HG03469 (cell line): ENCODE data around the gene DLG5.

Experiments used
- ATAC-seq: cut with Tn5 transposase; IDR thresholded peaks from one replicate; pipeline ENCODE4 v1.9.1; 2021; ENCODE audit warnings: mild to moderate bottlenecking, moderate library complexity, moderate number of reproducible peaks; ENCODE audit not compliant: unreplicated experiment

DLG5 gene

DNA sequence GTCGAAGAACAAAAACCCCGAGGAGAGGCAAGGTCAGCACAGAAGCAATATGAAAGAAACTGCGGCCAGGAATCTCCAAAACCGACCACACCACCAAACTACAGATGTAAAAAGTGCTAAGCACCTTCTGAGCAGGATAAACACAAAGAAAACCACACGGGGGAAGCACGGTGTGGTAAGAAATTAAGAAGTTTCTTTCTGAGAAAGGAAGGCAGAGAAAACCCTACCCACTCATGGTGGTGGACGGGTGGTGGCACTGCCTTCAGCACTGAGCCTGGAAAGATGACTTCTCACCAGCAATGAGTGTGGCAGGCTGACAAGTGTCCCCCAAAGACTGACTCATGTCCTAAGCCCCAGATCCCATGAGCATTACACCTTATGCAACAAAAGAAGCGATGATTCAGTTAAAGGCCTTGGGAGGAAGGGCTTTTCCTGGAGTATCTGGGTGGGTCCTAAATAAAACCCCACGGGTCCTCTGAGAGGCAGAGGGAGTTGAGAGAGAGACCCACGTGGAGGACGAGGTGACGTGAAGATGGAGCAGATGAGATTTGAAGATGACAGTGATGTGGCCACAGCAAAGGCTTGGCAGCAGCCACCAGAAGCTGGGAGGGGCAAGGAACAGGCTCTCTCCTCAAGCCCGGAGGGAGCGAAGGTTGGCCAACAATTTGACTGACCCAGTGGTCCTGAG lies 124.9 kb downstream of the DLG5 start:
- ATAC-seq: no peak

DNA sequence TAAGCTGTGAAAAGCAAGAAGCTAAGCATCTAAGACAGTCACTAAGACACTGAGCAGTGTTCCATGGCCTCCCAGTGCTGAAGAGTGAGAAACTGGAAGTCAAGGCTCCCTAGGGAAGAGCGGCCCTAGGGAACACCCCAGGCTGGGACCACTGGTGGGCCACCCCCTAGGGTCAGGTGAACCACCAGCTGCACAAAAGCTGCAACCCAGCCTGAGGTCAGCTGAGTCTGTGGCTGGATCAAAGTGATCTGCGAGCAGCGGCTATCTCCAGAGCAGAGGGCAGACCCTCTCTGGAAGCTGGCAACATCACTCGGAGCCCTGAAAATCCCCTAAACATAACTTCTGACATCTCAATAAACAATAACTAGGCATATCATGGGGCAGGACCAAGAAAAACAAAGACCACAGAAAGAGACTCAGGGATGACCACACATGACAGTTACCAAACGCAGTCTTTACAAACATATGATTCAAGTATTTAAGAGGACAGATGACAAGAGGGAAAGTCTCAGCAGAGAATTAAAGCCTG lies 125.8 kb downstream of the DLG5 start:
- ATAC-seq: no peak

DNA sequence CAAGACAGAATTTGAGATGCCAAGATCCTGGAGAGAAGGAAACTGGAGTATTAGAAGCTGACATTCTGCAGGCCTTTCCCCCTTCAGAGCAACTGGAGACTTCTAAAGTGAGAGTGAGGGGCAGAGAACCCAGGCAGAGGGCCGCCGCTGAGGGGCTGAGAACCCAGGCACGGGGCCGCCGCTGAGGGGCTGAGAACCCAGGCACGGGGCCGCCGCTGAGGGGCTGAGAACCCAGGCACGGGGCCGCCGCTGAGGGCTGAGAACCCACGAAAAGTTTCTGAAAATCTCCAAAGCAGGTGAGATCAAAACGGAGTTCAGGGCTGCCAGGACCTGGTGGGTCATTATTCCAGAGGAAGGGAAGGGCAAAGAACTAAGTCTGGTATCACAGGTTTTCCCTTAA lies 126.2 kb downstream of the DLG5 start:
- no peak for ATAC-seq

DNA sequence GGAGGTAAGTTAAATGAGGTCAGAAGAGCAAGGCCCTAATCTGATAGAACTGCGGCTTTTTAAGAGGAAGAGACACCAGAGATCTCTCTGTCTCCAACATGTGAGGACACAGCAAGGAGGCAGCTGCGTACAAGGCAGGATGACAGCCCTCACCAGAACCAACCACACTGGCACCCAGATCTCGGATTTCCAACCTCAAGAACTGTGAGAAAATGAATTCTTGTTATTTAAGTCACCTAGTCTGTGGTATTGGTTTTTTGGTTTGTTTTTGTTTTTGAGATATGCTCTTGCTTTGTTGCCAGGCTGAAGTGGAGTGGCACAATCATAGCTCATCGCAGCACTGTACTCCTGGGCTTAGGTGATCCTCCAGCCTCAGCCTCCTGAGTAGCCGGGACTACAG lies 127.2 kb downstream of the DLG5 start:
- no peak for ATAC-seq

DNA sequence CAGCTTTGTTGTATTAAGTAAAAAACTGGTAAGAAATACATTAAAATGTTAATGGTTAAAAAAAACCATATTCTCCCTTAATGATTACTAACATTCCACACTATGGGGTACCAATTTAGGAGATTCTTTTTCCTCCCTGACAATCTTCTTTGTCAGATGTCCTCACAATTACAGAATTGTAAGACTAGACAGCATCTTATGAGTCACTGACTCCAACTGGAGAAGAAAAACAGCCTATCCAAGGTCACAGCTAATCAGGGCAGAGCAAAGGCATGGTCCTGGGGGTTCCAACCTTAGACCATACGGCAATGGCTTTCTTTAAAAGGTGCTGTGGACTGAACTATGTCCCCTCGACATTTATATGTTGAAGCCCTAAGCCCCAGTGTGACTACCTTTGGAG lies 127.6 kb downstream of the DLG5 start:
- ATAC-seq: no peak

DNA sequence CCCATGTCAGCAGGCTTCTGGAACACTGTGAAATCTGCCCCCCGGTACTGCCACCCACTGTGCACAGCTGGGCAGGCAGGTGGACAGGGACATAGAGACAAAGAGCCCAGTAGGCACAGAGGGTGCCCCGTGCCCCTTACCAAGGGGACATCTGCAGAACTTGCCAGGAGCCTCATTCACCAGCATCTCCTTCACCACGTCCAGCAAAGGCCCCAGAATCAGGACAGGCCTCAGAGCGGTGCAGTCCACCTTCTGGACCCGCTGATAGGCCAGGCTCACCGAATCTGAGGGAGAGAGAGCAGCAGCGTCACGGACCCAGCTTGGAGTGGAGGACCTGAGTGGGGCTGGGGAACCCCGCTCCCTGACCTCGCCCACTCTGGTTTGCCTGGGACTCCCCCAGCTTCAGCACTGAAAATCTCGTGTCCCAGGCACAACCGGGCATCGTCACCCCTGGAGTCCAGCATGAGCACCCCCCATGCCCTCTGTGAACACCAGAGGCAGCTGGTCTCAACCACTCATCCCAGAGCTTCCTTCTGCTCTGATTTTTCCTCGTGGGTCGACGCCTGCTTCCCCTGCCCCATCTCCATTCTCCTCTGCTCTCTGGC lies 130.1 kb downstream of the DLG5 start:
- no peak for ATAC-seq

DNA sequence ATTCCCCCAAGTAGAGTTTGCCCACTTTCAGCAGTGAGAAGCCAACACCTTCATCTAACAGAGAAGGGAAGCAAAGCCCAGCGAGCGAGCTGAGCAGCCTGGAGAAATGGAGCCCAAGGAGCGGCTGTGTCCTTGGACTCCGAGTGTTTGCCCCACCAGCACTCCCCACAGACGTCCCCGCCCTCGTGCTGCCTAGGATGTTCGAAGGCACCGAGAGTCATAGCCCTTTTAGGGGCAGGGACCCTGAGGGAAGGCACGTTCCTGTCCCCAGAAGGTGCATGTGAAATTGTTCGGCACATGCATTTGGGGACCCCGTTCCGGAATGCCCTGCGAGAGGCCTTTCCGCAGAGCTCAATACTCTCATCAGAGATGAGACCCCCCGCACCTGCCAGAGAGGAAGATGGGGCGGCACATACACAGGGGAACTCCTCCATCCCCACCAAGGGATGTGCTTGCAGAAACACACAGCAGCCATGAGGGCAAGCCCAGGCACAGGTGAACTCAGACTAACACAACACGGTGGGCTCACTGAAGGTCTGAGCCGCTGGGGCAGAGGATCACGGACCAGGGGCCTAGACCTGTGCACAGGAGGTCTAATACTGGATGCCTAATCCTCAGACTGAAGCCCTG lies 131.0 kb downstream of the DLG5 start:
- no peak for ATAC-seq

DNA sequence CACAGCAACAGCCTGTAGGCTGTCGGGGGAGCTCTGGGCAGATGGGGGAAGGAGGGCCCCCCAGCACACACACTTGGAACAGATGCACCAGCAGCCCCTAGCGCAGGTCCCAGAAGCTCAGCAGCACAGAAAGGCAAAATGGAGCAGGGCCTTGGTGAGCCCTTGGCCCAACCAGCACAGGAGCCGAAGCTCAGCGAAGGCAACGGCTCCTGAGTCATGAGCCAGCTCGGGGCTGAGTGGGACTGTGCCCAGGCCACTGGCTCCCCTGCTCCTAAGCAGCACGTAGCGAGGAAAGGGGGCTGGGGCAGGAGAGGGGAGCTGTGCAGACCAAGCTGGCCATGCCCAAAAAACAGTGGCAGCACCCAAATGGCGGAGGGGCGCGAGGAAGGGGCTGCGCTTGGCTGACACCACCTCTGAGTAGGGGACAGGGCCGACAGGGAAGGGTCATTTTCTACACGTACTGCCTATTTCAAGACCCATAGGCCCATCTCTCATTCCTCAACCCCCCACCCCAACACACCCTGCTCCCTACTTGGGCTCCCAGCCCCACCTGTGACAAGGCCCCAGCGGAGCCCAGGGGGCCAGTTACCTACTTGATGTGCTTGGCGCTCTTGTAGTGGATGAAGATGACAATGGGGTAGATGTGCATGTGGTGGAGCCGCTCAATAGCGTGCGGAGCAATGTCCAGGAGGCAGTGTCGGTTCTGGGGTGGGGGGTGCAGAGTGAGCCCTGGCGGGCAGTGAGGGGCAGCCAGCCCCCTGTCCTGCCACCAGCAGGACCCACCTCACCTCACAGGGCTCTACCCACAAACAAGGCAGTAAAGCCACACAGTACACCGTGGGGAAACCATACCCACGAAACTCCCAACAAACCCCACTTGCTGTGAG lies 132.1 kb downstream of the DLG5 start:
- ATAC-seq: no peak

DNA sequence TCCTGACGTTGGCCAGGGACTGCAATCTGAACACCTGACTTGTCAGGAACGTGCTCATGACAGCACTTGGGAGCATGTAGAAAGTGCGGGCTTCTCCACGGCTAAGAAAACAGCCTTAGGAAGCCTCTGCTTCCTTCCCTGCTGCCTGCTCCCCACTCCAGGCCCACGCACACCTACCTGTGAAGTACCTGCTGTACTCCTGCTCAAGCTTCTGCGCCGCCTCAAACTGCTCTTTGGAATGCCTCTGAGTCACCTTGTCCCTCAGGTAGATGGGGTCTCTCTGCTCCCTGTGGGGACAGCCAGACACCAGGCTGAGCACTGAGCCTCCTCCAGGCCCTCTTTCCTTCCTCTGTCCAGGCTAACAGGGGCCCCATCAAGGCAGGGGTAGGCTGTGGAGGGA lies 132.7 kb downstream of the DLG5 start:
- ATAC-seq: no peak

DNA sequence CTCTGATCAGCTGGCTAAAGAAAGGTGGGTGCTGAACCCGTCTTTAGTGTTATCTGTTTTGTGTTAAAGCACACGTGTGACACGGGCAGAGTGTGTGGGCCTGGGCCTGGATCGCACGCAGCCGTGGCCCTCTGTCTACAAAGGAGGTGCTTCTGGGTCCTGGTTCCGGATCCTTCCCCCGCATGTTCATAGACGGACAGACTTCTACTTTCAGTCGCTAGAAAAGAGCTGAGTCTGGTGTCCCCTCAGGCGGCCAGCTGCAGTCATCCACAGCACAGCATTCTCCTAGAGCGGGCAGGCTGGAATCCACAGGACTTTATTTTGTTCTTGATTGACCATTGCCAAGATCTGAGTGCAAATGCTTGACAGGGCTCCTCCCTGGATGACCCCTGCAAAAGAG lies 134.4 kb downstream of the DLG5 start:
- ATAC-seq: no peak

DNA sequence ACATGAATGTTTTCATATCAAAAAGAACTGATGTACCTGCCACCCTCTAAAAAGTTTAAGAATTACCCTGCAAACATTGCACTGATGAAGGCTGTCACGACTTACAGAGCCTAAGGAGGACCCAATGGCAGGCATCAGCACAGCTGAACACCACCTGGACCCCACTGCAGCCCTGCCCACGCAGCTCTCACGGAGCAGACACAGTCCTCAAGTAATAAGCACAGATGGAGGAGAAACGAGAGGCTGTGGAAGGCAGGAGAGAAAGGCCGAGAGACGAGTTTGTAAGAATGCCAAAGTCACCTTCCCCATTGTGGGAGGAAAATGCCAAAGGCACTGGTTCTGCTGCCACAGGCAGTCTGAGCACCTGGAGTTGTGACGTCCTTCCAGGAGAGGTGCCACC lies 135.0 kb downstream of the DLG5 start:
- ATAC-seq: no peak

DNA sequence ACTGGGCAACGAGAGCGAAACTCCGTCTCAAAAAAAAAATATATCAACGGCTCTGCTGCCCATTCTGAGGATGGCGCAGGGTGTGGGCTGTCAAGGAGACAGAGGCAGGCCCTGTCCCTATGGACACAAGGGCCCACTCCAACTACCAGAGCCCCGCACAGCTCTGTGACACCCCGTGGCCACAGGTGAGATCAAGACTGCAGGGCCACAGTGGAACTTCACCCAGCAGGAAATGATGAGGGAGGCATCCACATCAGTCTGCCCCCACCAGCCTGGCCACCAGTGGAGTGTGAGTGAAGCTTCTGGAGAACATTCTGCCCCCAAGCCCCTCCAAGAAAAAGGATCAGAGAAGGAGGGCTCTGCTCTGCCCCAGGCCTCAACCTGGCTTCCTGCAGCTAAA lies 136.7 kb downstream of the DLG5 start:
- ATAC-seq: no peak

DNA sequence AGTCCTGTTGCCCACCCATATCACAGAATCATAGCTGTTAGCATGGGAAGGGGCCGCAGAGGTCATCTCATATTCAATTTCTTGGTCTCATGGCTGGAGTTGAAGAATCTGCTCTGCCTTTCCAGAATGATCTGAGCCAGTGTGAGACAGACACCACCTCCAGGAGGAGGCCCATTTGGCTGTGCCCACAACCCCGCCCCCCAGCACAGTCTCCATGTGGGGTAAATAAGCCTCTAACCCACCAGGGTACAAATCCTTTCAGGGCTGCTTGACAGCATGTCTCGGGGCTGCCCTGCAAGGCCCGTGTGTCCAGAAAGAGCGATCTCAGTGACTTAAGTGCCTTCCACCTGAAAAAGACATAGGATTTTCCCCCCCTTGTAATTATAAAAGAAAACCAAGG lies 137.5 kb downstream of the DLG5 start:
- ATAC-seq: no peak

DNA sequence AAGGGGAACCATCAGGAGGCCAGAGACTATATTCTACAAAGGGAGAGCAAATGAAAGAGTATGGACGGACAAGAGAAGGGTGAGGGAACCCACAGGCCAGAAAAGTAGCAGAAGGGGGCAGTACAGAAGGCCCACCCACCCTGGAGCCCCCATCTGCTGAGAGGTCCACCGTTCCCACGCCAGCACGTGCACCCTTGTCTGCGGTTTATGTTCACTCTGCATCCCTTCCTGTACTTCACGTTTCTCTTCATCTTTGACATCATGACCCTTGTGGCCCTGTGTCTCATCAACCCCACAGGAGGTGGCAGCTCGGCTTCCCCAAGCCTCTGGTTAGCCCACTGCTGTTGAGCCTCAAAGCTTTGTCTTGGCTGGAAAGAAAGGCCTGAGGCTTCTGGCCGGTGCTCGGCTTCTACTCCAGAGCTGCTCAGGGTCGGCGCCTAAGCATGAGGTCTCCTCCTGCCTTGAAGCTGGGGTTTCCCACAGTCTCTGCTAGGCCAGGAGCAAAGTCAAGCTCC lies 138.0 kb downstream of the DLG5 start:
- no peak for ATAC-seq

DNA sequence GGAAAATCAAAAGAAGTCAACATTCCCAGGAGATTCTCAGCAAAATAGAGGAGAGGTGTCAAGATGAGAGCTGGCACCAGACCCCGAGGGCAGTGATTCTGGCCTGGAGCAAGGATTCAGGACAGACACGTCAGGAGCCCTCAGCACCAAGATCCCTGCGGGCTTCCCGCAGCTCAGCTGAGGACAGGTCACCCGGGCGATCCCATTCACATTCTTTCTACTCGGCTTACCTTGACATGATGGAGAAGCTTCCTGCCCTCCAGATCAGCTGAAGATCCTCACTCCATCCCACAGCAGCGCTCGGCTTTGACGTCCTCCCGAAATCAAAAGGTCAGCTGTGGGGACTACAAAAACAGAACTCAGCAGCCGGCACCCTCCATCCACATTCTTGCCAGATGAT lies 139.1 kb downstream of the DLG5 start:
- no peak for ATAC-seq

DNA sequence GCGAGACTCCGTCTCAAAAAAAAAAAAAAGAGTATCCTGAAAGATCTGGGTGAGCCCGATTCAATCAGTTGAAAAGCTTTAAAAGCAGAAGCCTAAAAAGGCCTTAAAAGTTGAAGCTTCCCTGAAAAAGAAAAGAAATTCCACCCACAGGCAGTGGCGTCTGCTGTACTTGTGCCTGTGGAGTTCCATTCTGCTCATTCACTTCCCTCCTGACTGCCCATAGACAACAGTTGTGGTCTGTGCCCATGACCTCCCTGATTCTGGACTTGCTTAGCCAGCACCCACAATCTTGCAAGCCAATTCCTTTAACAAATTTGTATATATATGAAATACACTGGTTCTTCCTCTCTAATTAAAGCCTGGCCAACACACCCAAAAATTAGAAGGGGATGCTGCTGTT lies 141.7 kb downstream of the DLG5 start:
- ATAC-seq: no peak

DNA sequence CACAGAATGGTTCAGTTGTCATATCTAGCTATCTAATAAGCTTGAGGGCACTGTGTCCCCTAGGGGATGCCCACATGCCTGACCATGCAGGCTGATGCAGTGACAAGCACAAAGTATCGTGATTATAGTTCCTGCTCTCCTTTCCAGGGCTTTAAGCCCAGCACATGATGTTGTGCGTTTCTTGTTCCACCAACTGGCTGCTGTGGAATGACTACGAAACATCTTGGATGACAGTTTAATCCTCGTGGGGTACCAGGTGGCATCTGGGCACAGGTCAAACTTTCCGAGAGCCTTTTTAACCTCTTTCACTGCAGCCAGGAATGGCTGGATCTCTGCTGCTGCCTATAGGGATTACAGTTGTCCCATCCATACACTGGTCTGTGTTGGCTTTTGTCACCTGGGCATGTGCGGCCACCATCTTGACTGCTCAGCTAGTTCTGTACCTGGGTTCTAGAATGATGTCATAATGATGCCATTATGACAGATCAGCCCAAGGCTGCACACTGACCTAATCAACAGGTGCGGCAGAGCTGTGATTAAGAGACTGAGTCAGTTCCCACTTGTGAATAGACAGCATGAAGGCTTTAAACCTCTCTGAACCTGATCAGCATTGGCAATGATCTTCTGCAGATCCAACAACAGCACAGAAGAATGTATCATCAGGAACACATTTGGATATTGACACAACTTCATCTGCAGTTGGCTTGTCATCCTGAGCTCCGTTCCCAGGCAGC lies 144.1 kb downstream of the DLG5 start:
- no peak for ATAC-seq

DNA sequence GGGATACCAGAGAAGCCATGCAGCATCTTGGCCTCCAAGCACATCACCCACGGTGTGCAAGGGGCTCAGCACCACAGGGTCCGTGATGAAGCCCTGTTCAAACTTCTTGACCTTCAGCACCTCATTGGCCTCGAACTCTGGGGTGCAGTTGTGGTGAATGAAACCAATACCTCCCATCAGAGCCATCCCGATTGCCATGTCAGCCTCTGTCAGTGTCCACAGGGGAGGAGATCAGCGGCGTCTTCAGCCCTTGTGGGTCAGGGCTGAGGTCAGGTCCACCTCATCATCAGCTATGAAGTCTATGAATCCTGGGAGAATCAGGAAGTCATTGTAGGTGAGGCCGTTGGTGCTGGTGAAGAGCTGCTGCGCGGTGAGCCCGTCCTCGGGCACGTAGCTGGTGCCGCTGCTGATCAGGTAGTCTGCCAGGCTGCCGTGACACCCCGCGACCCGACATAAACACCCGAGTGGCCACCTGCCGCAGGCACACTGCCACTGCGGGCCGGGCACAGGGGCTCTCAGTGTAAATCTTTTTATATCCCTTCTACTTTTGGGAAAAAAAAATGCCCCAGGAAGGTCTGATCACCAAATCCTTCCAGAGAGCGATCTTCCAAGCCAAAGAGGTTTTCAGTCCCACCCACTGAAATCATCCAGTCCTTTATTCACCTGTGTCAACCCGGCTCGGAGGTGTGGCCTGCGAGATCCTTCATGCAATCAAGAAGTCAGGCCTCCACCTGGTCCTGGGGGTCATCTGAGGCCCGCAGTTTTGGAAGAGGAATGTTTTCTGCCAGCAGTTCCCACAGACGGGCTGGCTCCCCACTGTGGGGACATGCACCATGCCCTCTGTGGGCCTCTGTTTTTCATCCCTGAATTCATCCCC lies 144.9 kb downstream of the DLG5 start:
- no peak for ATAC-seq

DNA sequence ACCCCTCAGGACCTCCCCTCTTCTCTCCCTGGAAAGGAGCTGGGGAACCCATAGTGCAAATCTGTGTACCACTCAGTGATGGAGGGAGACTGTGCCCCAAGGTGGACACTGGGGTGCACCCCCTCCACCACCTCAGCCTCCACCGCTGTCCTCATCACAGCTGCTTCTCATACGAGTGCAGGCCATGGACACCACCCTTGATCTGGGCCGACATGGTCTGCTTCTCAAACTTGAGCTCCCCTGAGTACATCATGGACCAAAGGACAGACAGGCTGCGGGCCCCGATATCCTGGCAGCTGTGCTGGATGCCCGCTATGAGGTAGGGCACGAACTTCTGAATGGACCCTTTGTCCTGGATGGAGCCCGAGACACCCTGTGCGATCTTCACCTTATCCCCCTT lies 146.4 kb downstream of the DLG5 start:
- no peak for ATAC-seq
